K562 (cell line): ENCODE data around the gene BRD3OS. TPM values are rescaled to one million over a fixed set of nuclear protein-coding genes. Genes with fewer than 3 reads are reported as not detected.

Source experiments
- ATAC-seq: fragments of 200-7000 bp; cut with Tn5 transposase; 3 replicates; pipeline ENCODE4 v1.9.1; 2020; ENCODE audit warnings: moderate library complexity
- BruUV-seq: library from RNA; stranded (reverse); fragments of 400-500 nt; replicated peaks from 2 replicates; lab custom pipeline; 2021; lab: Mats Ljungman, UMichigan
- CTCF ChIA-PET: fragments of 300-600 bp; formaldehyde crosslinking; extraction: SDS; loops from one replicate; lab custom pipeline; 2021; ENCODE audit warnings: low intra/inter-chr PET ratio; lab: Yijun Ruan, JAX
- POLR2A ChIA-PET: fragments of 300-600, 350-650 bp; sonication (Branson Sonifier 250); formaldehyde crosslinking; extraction: SDS; loops from one replicate; lab custom pipeline; 2021; ENCODE audit warnings: antibody characterized with exemption, inconsistent platforms; lab: Yijun Ruan, JAX
- DNase-seq, 4 experiments: peaks; one replicate each; pipeline versions ENCODE4 v3.0.0 to v3.0.0-alpha.2; 2011 to 2018; ENCODE audit warnings: low spot score in 3 of 4, mixed read lengths in 3 of 4; ENCODE audit errors: extremely low read depth in 1 of 4
- FAIRE-seq: peaks from 2 replicates; lab custom pipeline; 2011; peaks lifted over from hg19 to GRCh38; lab: Jason Lieb, UNC
- H2AFZ ChIP-seq: 2 replicates; pipeline ENCODE4 v1.6.0; 2011; ENCODE audit warnings: low read depth, low read length, control low read depth, inconsistent platforms
- H3K27ac ChIP-seq: fragments of 200-600 bp; 3 replicates; pipeline ENCODE4 v1.8.0; 2011; ENCODE audit warnings: low read depth, mild to moderate bottlenecking, control low read depth, inconsistent platforms, low read length, moderate library complexity, mixed read lengths; ENCODE audit errors: extremely low read depth
- H3K27me3 ChIP-seq, 2 experiments: fragments of 300-600 bp in 1 of 2; 2 replicates in 1 of 2; 3 replicates in 1 of 2; pipeline versions ENCODE4 v1.6.0 to v1.8.0; 2011; ENCODE audit warnings: inconsistent platforms in 2 of 2, low read length in 2 of 2, mild to moderate bottlenecking in 1 of 2, mixed read lengths in 1 of 2, moderate library complexity in 1 of 2; ENCODE audit not compliant: control insufficient read depth in 2 of 2, insufficient read depth in 2 of 2
- H3K36me3 ChIP-seq: fragments of 300-600 bp; 3 replicates; pipeline ENCODE4 v1.8.0; 2011; ENCODE audit warnings: mild to moderate bottlenecking, low read length, inconsistent platforms; ENCODE audit not compliant: control insufficient read depth, insufficient read depth
- H3K4me1 ChIP-seq, 2 experiments: fragments of 200-600 bp in 1 of 2; replicated peaks in 1 of 2; 2 replicates in 1 of 2; 3 replicates in 1 of 2; pipeline versions ENCODE4 v1.5.1 to v1.8.0; 2011; ENCODE audit warnings: inconsistent platforms in 2 of 2, low read length in 2 of 2, mild to moderate bottlenecking in 1 of 2, mixed read lengths in 1 of 2, moderate library complexity in 1 of 2; ENCODE audit not compliant: control insufficient read depth in 2 of 2, insufficient read depth in 2 of 2
- H3K4me2 ChIP-seq: 2 replicates; pipeline ENCODE4 v1.6.1; 2011; ENCODE audit warnings: low read length, control low read depth, inconsistent platforms, mixed read lengths; ENCODE audit not compliant: insufficient read depth
- H3K4me3 ChIP-seq: fragments of 200-600 bp; sonication (generic), shearing (Covaris generic); 2 replicates; pipeline ENCODE4 v1.5.1; 2016; ENCODE audit warnings: control low read depth, inconsistent platforms
- H3K79me2 ChIP-seq: fragments of 200-600 bp; 3 replicates; pipeline ENCODE4 v1.8.0; 2011; ENCODE audit warnings: low read length, inconsistent platforms; ENCODE audit not compliant: control insufficient read depth, insufficient read depth
- H3K9ac ChIP-seq, 2 experiments: 2 replicates each; pipeline versions ENCODE4 v1.6.0 to v1.6.1; 2011; ENCODE audit warnings: low read depth in 2 of 2, low read length in 2 of 2, control low read depth in 1 of 2, inconsistent platforms in 1 of 2, mild to moderate bottlenecking in 1 of 2, mixed read lengths in 1 of 2; ENCODE audit not compliant: insufficient read depth in 1 of 2
- H3K9me1 ChIP-seq: one replicate; pipeline ENCODE4 v1.6.0; 2011; ENCODE audit warnings: inconsistent platforms, mild to moderate bottlenecking, low read length, moderate library complexity; ENCODE audit not compliant: control insufficient read depth, insufficient read depth
- H3K9me3 ChIP-seq: replicated peaks from 2 replicates; pipeline ENCODE4 v1.5.1; 2011; ENCODE audit warnings: low read depth, low read length, inconsistent platforms; ENCODE audit not compliant: control insufficient read depth, insufficient read depth
- H4K20me1 ChIP-seq: replicated peaks from 2 replicates; pipeline ENCODE4 v1.6.1; 2011; ENCODE audit warnings: low read length, inconsistent platforms, mixed read lengths; ENCODE audit not compliant: control insufficient read depth, insufficient read depth
- EP300 ChIP-seq: IDR thresholded peaks from 2 replicates; pipeline ENCODE4 v1.6.1; 2012; ENCODE audit warnings: low read length, improper control_type of control experiment
- GABPA ChIP-seq: fragments of 200-800 bp; sonication (Bioruptor generic); conservative IDR thresholded peaks from 2 replicates; pipeline ENCODE4 v1.6.1; 2016; ENCODE audit warnings: low read depth, missing genetic modification characterization, missing compliant biosample characterization
- MTA2 ChIP-seq: fragments of 450-650 bp; IDR thresholded peaks from 2 replicates; pipeline ENCODE4 v1.6.1; 2016; ENCODE audit warnings: low read depth
- PHB2 ChIP-seq: fragments of 450-650 bp; IDR thresholded peaks from 2 replicates; pipeline ENCODE4 v1.6.1; 2017; ENCODE audit warnings: low read depth
- RBFOX2 ChIP-seq: fragments of 200-400 bp; formaldehyde crosslinking; IDR thresholded peaks from 2 replicates; pipeline ENCODE4 v1.6.1; 2017; ENCODE audit warnings: low read depth, mild to moderate bottlenecking, low read length, moderate library complexity
- RBM17 ChIP-seq: fragments of 200-400 bp; formaldehyde crosslinking; IDR thresholded peaks from 2 replicates; pipeline ENCODE4 v1.6.1; 2017; ENCODE audit warnings: low read depth, mild to moderate bottlenecking, low read length, borderline replicate concordance
- SMC3 ChIP-seq: conservative IDR thresholded peaks from 2 replicates; pipeline ENCODE4 v1.6.1; 2011; ENCODE audit warnings: low read depth, low read length, improper control_type of control experiment; ENCODE audit not compliant: insufficient read depth
- STAG1 ChIP-seq: sonication (generic); formaldehyde crosslinking; IDR thresholded peaks from 2 replicates; pipeline ENCODE4 v1.5.0; 2020; ENCODE audit warnings: missing genetic modification reagents, borderline replicate concordance
- ZNF263 ChIP-seq: sonication (generic); formaldehyde crosslinking; IDR thresholded peaks from 2 replicates; pipeline ENCODE4 v1.8.0; 2022; ENCODE audit warnings: mild to moderate bottlenecking, missing genetic modification reagents, borderline replicate concordance
- WGBS: fragments of 100-300 bp; shearing (Covaris generic); methylation state at CpG from one replicate; pipeline ENCODE4 v1.1.6; 2016; ENCODE audit warnings: low coverage, mixed read lengths; ENCODE audit not compliant: insufficient coverage; ENCODE audit errors: missing lambda C conversion rate; 5-methylcytosine and 5-hydroxymethylcytosine counted together
- in situ Hi-C: fragments of 300-500 bp; cut with MboI; formaldehyde crosslinking; loops from 4 replicates; pipeline ENCODE4 v1.15.0; 2018; ENCODE audit warnings: inconsistent platforms, mixed read lengths
- intact Hi-C: fragments of 100-400 bp; cut with micrococcal nuclease; formaldehyde crosslinking; loops from 2 replicates; pipeline ENCODE4 v1.14.2; 2022
- polyA plus RNA-seq, 8 experiments: library from polyadenylated mRNA; depleted of rRNA in 4 of 8; stranded (reverse) in 5 of 8; unstranded in 3 of 8; fragments of >200 nt; fragmentation: Nextera tagmentation in 2 of 8; fragmentation: Illumina TruSeq in 1 of 8; extraction: Ambion mirVana in 2 of 8; extraction: Trizol in 1 of 8; gene quantifications; 2 replicates each; pipeline versions ENCODE4 v1.2.1 to v1.2.3, GENCODE V29; 2011 to 2014; ENCODE audit warnings: inconsistent platforms in 1 of 8, missing spikeins in 1 of 8
- total RNA-seq, 7 experiments: library from RNA; depleted of rRNA in 6 of 7; stranded (reverse); fragments of >200 nt in 6 of 7; fragmentation: Illumina TruSeq in 2 of 7; extraction: Trizol in 2 of 7; gene quantifications; 2 replicates each; pipeline versions ENCODE4 v1.2.1 to v1.2.3, GENCODE V29; 2011 to 2021; ENCODE audit warnings: low replicate concordance in 1 of 7
- TF ChIP-seq, protein P1 (sequence below): fragments of 250-450 bp; sonication (Bioruptor Pico); IDR thresholded peaks from 2 replicates; pipeline ENCODE4 v1.8.0; 2022; ENCODE audit warnings: inconsistent platforms, mild to moderate bottlenecking, moderate library complexity, borderline replicate concordance

BRD3OS gene
- total and polyA plus RNA-seq, 9 of the 15 experiments (the other 6 are each of a cell fraction or from before 2014, with no cell fraction given), result 1.1 to 8.7 (median 5.9) TPM

DNA sequence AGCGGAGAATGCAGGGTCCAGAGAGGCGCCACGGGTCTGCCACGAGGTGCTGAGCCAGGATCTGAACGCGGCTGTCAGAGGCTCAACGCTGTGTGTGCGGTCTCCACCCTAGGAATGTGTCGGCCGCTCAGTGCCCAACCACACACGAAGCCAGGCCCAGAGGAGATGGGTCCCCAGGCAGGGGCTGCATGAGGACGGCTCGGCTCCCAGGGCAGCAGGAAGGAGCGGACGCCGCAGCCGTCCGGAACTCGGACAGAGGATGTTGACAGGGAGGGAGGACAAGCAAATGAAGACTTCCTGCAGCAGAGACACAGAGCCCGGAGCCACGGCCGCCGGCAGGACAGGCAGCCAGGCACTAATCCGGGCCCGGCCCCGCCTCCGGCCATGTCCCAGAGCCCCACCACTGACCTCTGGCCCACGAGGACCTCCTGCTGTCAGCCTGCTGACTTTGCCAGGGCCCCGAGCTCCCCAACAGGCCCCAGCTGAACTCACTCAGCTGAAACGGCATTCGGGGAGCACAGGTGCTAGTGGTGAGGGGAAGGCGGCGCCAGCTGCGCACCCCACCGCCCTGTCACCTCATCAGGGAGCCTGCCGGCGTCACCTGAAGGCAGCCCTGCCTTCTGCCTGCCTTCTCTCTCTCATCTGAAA is 45.9 kb upstream of the BRD3OS start:
- intact Hi-C loops (no loop called here), in situ Hi-C loops (no loop called here)
- Histone ChIP-seq H3K4me1 (peaks cover 0 to 12% of the 10 kb centered on the region in 2 experiments; a peak in 2 of 5 replicates), H3K27me3 (peaks cover 17 to 89% of the 10 kb centered on the region in 2 experiments; a peak in 4 of 5 replicates), H3K4me3 (no peak overlapping the region), H3K27ac (no peak overlapping the region), H3K36me3 (no peaks in the 10 kb centered on the region), H3K9me1 (no peaks in the 10 kb centered on the region), H3K9me3 (no peaks in the 10 kb centered on the region), H3K79me2 (no peaks in the 10 kb centered on the region), H3K9ac (no peak overlapping the region), H3K4me2 (no peak overlapping the region), H4K20me1 (peaks cover 52% of the 10 kb centered on the region), H2AFZ (no peak overlapping the region)
- TF ChIP-seq PHB2 (no peak), STAG1 (CRISPR knock-in tag) (no peak), RBM17 (no peak), GABPA (peak; percentile 45; the same call in 1 of the 2 replicates), MTA2 (no peak), ZNF263 (0 out of 2 replicates have a peak, but pooled peaks have one; percentile 38), RBFOX2 (no peak), SMC3 (no peak), EP300 (no peak)
- TF ChIP-seq, protein P1, sequence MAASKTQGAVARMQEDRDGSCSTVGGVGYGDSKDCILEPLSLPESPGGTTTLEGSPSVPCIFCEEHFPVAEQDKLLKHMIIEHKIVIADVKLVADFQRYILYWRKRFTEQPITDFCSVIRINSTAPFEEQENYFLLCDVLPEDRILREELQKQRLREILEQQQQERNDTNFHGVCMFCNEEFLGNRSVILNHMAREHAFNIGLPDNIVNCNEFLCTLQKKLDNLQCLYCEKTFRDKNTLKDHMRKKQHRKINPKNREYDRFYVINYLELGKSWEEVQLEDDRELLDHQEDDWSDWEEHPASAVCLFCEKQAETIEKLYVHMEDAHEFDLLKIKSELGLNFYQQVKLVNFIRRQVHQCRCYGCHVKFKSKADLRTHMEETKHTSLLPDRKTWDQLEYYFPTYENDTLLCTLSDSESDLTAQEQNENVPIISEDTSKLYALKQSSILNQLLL (CRISPR knock-in tag), result no peak
- no TSS peak for BruUV-seq
- FAIRE-seq, result no peak
- WGBS, result 10% methylated on average over 27 of the region's 37 CpGs
- ATAC-seq, result no peak; the same call in 1 of the 3 replicates
- ChIA-PET CTCF (no interaction called here), POLR2A (no interaction called here)
- DNase-seq, result no peak
